ENCODE measurements around the gene RHBDL1. TPM values are rescaled to one million over a fixed set of nuclear protein-coding genes. Genes with fewer than 3 reads are reported as not detected.

The RHBDL1 gene
- total RNA-seq, result 2.3 TPM

- no peak for DNase-seq (ENCODE audit: low spot score)
Observed at GRCh38 chr16:674968-675883, at the start of gene RHBDL1. TSS of gene RHBDL1 (plus strand) at chr16:675671. CDS start at chr16:675791, 120 bp downstream.

GRCh38 chr16:625977-626765, 49.3 kb upstream of the RHBDL1 start:
- DNase-seq (ENCODE audit: low spot score), result no peak

- no peak for DNase-seq (ENCODE audit: low spot score)
Observed at GRCh38 chr16:626787-627453, 48.6 kb upstream of the RHBDL1 start.

GRCh38 chr16:627454-628239, 47.8 kb upstream of the RHBDL1 start:
- DNase-seq (ENCODE audit: low spot score), result no peak

- DNase-seq (ENCODE audit: low spot score), result no peak
Observed at GRCh38 chr16:628321-629061, 47.0 kb upstream of the RHBDL1 start.

- DNase-seq (ENCODE audit: low spot score), result no peak
Observed at GRCh38 chr16:629185-629832, 46.2 kb upstream of the RHBDL1 start.

DNA sequence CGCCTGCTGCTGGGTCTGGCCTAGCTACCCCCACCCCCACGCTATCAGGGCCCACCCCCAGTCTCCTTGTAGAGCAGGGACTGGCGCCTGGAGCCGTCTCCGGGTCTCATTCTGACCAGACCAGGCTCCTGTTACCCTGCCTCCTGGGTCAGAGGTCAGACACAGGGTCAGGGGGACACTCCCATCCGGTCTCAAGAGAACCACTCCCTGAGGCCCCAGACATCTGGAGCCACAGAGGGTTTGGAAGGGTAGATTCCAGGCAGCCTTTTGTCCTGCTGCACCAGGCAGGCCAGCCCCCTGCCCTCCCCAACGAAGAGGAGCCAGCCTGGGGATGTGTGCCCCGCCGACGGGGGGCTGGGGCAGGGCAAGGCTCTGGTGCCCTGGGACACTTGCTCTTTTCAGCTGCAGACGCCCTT, 45.6 kb upstream of the RHBDL1 start:
- DNase-seq (ENCODE audit: low spot score), result no peak

GRCh38 chr16:630249-630814, 45.1 kb upstream of the RHBDL1 start:
- no peak for DNase-seq (ENCODE audit: low spot score)

GRCh38 chr16:630815-631405, 44.6 kb upstream of the RHBDL1 start, which contains the start of gene WFIKKN1:
TSS of gene WFIKKN1 (plus strand) at chr16:630985. CDS start at chr16:631254, 269 bp downstream.
- DNase-seq (ENCODE audit: low spot score), result peak; percentile 46

DNA sequence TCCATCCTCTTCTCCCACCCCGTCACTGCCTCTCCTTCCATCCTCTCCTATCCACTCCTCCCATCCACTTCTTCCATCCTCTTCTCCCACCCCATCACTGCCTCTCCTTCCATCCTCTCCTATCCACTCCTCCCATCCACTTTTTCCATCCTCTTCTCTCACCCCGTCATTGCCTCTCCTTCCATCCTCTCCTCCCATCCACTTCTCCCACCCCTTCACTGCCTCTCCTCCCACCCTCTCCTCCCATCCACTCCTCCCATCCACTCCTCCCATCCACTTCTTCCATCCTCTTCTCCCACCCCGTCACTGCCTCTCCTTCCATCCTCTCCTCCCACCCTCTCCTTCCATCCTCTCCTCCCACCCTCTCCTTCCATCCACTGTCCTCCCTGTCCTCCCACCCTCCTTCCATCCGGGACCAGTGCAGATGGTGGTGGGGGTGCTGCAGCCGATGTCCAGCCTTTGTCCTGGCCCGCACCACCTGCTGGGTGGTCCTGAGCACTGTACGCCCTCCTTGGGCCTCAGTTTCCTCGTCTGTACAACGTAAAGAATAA, 43.6 kb upstream of the RHBDL1 start:
- DNase-seq (ENCODE audit: low spot score), result no peak

DNA sequence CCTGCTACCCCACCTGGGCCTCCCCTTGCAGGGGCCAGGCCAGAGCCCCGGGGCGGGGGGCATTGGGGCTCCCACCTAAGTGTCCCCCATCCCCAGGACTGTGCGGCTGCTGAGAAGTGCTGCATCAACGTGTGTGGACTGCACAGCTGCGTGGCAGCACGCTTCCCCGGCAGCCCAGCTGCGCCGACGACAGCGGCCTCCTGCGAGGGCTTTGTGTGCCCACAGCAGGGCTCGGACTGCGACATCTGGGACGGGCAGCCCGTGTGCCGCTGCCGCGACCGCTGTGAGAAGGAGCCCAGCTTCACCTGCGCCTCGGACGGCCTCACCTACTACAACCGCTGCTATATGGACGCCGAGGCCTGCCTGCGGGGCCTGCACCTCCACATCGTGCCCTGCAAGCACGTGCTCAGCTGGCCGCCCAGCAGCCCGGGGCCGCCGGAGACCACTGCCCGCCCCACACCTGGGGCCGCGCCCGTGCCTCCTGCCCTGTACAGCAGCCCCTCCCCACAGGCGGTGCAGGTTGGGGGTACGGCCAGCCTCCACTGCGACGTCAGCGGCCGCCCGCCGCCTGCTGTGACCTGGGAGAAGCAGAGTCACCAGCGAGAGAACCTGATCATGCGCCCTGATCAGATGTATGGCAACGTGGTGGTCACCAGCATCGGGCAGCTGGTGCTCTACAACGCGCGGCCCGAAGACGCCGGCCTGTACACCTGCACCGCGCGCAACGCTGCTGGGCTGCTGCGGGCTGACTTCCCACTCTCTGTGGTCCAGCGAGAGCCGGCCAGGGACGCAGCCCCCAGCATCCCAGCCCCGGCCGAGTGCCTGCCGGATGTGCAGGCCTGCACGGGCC, 42.8 kb upstream of the RHBDL1 start:
- no peak for DNase-seq (ENCODE audit: low spot score)

GRCh38 chr16:633336-634050, 42.0 kb upstream of the RHBDL1 start:
- DNase-seq (ENCODE audit: low spot score), result no peak

- no peak for DNase-seq (ENCODE audit: low spot score)
Observed at GRCh38 chr16:634051-634670, 41.3 kb upstream of the RHBDL1 start.

- no peak for DNase-seq (ENCODE audit: low spot score)
Observed at GRCh38 chr16:634996-635395, 40.5 kb upstream of the RHBDL1 start.

DNA sequence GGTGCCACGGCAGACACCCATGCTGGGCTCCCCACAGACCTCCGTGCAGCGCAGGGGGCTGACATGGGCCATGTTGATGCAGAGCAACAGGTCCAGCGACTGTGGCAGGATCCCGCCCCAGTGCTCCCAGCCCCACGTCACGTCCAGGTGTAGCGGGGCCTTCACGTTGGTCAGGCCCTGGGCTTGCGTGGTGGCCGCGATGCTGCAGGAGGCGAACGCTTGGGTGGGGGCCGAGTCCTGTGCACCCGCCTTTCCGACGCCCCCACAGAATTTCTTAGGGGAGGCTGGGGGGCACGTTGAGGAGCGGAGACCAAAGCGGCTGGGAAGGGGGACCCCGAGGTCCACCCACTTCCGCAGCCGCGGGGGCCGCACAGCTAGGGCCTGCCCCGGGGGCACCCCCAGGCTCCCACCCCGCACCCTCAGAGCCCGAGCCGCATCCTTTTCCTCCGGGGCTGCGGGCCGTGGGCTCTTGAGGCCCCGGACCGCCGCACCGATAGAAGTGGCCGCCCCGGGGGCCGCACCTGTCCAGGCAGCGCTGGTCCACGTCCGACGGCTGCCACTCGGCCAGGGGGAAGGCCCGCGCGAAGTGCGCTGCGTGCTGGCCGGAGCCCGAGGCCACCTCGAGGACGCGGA, 39.8 kb upstream of the RHBDL1 start:
- no peak for DNase-seq (ENCODE audit: low spot score)
